WTC11 (cell line): ENCODE measurements around the gene LCN15.

Experiments used
- CREB1 ChIP-seq: sonication (generic); formaldehyde crosslinking; IDR thresholded peaks from 2 replicates; pipeline ENCODE4 v1.8.0; 2023; ENCODE audit warnings: mild to moderate bottlenecking, missing genetic modification reagents
- JUN ChIP-seq: sonication (generic); formaldehyde crosslinking; IDR thresholded peaks from 2 replicates; pipeline ENCODE4 v1.8.0; 2023; ENCODE audit warnings: mild to moderate bottlenecking, missing genetic modification reagents
- TCF7 ChIP-seq: sonication (generic); formaldehyde crosslinking; IDR thresholded peaks from 2 replicates; pipeline ENCODE4 v1.8.0; 2022; ENCODE audit warnings: mild to moderate bottlenecking, low read depth, missing genetic modification reagents, moderate library complexity
- TF ChIP-seq, protein P1 (sequence below): sonication (generic); formaldehyde crosslinking; conservative IDR thresholded peaks from 2 replicates; pipeline ENCODE4 v1.8.1; 2022; ENCODE audit warnings: mild to moderate bottlenecking, missing genetic modification reagents

DNA sequence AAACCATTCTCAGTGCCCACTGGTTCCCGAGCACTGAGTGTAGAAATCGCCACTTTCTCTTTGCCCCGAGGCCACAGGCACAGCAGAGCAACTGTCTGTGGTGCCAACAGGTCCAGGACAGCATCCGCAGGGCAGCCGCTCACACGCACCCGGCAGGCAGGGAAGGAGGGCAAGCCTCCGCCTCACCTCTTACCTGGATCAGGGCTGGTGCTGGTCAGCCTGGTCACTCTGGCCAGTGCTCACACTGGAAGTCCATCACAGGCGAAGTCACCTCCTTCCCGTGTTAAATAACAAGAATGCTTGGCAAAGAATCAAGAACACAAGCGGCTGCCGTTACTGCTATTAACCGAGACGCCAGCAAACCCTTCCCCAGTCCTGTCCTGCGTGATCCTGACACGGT is 38.2 kb downstream of the LCN15 start:
- TF ChIP-seq JUN (CRISPR knock-in tag) (no peak), TCF7 (CRISPR knock-in tag) (no peak), CREB1 (CRISPR knock-in tag) (no peak; the same call in 1 of the 2 replicates)
- TF ChIP-seq, protein P1, sequence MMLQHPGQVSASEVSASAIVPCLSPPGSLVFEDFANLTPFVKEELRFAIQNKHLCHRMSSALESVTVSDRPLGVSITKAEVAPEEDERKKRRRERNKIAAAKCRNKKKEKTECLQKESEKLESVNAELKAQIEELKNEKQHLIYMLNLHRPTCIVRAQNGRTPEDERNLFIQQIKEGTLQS, result no peak
